BLaER1 treated with 17β-estradiol and CSF1 and Interleukin-3, amounts not matched to agents 10 nM and 100 nM (cell line): ENCODE results near the gene PARD3.
A peak's percentile ranks its signal among the peaks of the same experiment; 100 is the strongest.

Experiments
- H3K27ac ChIP-seq, 11 experiments: shearing (Covaris generic); formaldehyde crosslinking; 2 replicates each; pipeline ENCODE4 v1.8.1; 2022
- H3K27me3 ChIP-seq, 11 experiments: shearing (Covaris generic); formaldehyde crosslinking; 2 replicates each; pipeline ENCODE4 v1.8.1; 2022
- H3K36me3 ChIP-seq, 11 experiments: shearing (Covaris generic); formaldehyde crosslinking; 2 replicates each; pipeline ENCODE4 v1.8.1; 2022
- H3K4me1 ChIP-seq, 10 experiments: shearing (Covaris generic); formaldehyde crosslinking; 2 replicates each; pipeline ENCODE4 v1.8.1; 2022
- H3K4me2 ChIP-seq, 11 experiments: shearing (Covaris generic); formaldehyde crosslinking; 2 replicates each; pipeline ENCODE4 v1.8.1; 2022
- H3K4me3 ChIP-seq, 10 experiments: shearing (Covaris generic); formaldehyde crosslinking; 2 replicates each; pipeline ENCODE4 v1.8.1; 2022
- H3K9ac ChIP-seq, 11 experiments: shearing (Covaris generic); formaldehyde crosslinking; 2 replicates each; pipeline ENCODE4 v1.8.1; 2022
- H3K9me3 ChIP-seq, 11 experiments: shearing (Covaris generic); formaldehyde crosslinking; replicated peaks in 1 of 11; 2 replicates each; pipeline ENCODE4 v1.8.1; 2022
- H4K20me1 ChIP-seq, 11 experiments: shearing (Covaris generic); formaldehyde crosslinking; 2 replicates each; pipeline ENCODE4 v1.8.1; 2022
- Cebpa-rat ChIP-seq, 11 experiments: shearing (Covaris generic); IDR thresholded peaks; 2 replicates each; pipeline ENCODE4 v1.8.1; 2022

PARD3 gene

GRCh38 chr10:34816085-34816496 is 995 bp upstream of the PARD3 start:
- Histone ChIP-seq H3K4me3 (peak overlapping the region; percentile 86 to 99 (median 90)), H3K36me3 (no peaks in the 10 kb centered on the region), H3K9me3 (no peaks in the 10 kb centered on the region), H3K4me1 (peaks cover 6 to 43% (median 42%) of the 10 kb centered on the region in 10 experiments; a peak in 19 of 20 replicates), H3K27me3 (peaks cover 18 to 66% (median 23%) of the 10 kb centered on the region in 11 experiments), H3K27ac (no peak overlapping the region; a peak in 1 of 22 replicates), H4K20me1 (peaks cover 0 to 40% (median 33%) of the 10 kb centered on the region in 11 experiments; a peak in 20 of 22 replicates), H3K4me2 (peak overlapping the region; percentile 86 to 98 (median 93)), H3K9ac (peak overlapping the region in 9 of 11 experiments; percentile 29 to 74 (median 56); a peak in 15 of 22 replicates)
- no peak for TF ChIP-seq Cebpa-rat (IDR thresholded peaks at IDR 0.05)

- peak overlapping the region; percentile 48 to 91 (median 86); a peak in 21 of 22 replicates for H3K27ac ChIP-seq
- H3K4me1 ChIP-seq = peaks cover 6 to 55% (median 48%) of the 10 kb centered on the region in 10 experiments; a peak in 19 of 20 replicates
- peak overlapping the region; percentile 81 to 97 (median 89) for H3K9ac ChIP-seq
- peaks cover 18 to 74% (median 23%) of the 10 kb centered on the region in 11 experiments for H3K27me3 ChIP-seq
- peak overlapping the region; percentile 86 to 99 (median 90) for H3K4me3 ChIP-seq
- no peak for TF ChIP-seq Cebpa-rat (IDR thresholded peaks at IDR 0.05)
- peak overlapping the region; percentile 61 to 100 (median 95); a peak in 20 of 22 replicates for H3K4me2 ChIP-seq
- no peaks in the 10 kb centered on the region for H3K9me3 ChIP-seq
- no peaks in the 10 kb centered on the region for H3K36me3 ChIP-seq
- peaks cover 0 to 52% (median 45%) of the 10 kb centered on the region in 11 experiments; a peak in 20 of 22 replicates for H4K20me1 ChIP-seq
Measured at GRCh38 chr10:34814913-34815184, 247 bp downstream of the PARD3 start.

GRCh38 chr10:34814223-34814912 is 728 bp downstream of the PARD3 start:
- Histone ChIP-seq H3K4me2 (peak overlapping the region; percentile 89 to 100 (median 97)), H3K36me3 (no peaks in the 10 kb centered on the region), H3K4me1 (peaks cover 11 to 60% (median 53%) of the 10 kb centered on the region in 10 experiments), H3K9ac (peak overlapping the region; percentile 81 to 97 (median 89)), H4K20me1 (peaks cover 0 to 56% (median 50%) of the 10 kb centered on the region in 11 experiments; a peak in 20 of 22 replicates), H3K27ac (peak overlapping the region; percentile 29 to 91 (median 86); a peak in 21 of 22 replicates), H3K9me3 (no peaks in the 10 kb centered on the region), H3K27me3 (peaks cover 18 to 76% (median 23%) of the 10 kb centered on the region in 11 experiments), H3K4me3 (peak overlapping the region; percentile 86 to 99 (median 90))
- no peak for TF ChIP-seq Cebpa-rat (IDR thresholded peaks at IDR 0.05)

- Histone ChIP-seq H3K4me3 (peak overlapping the region; percentile 86 to 99 (median 90)), H3K9me3 (no peaks in the 10 kb centered on the region), H3K27me3 (peaks cover 18 to 83% (median 23%) of the 10 kb centered on the region in 11 experiments), H3K27ac (peak overlapping the region; percentile 29 to 91 (median 86); a peak in 17 of 22 replicates), H3K9ac (peak overlapping the region; percentile 81 to 97 (median 89)), H3K4me1 (peaks cover 17 to 67% (median 60%) of the 10 kb centered on the region in 10 experiments), H3K4me2 (peak overlapping the region; percentile 89 to 100 (median 97)), H4K20me1 (peaks cover 0 to 62% (median 56%) of the 10 kb centered on the region in 11 experiments; a peak in 20 of 22 replicates), H3K36me3 (no peaks in the 10 kb centered on the region)
- TF ChIP-seq Cebpa-rat (IDR thresholded peaks at IDR 0.05) = no peak
Measured at GRCh38 chr10:34813626-34814222, 1.4 kb downstream of the PARD3 start.

GRCh38 chr10:34812771-34813170 is 2.3 kb downstream of the PARD3 start:
- Histone ChIP-seq H3K9ac (no peak overlapping the region), H3K27ac (no peak overlapping the region), H3K36me3 (no peaks in the 10 kb centered on the region), H3K4me3 (no peak overlapping the region), H3K4me1 (peaks cover 19 to 76% (median 69%) of the 10 kb centered on the region in 10 experiments), H3K9me3 (no peaks in the 10 kb centered on the region), H3K4me2 (peak overlapping the region in 9 of 11 experiments; percentile 39 to 100 (median 95); a peak in 17 of 22 replicates), H3K27me3 (peaks cover 18 to 85% (median 22%) of the 10 kb centered on the region in 11 experiments), H4K20me1 (peaks cover 0 to 70% (median 62%) of the 10 kb centered on the region in 11 experiments; a peak in 20 of 22 replicates)
- TF ChIP-seq Cebpa-rat (IDR thresholded peaks at IDR 0.05) = no peak

- Histone ChIP-seq H3K36me3 (no peaks in the 10 kb centered on the region), H3K4me2 (peak overlapping the region in 9 of 11 experiments; percentile 22 to 100 (median 95); a peak in 16 of 22 replicates), H3K4me1 (peaks cover 19 to 79% (median 69%) of the 10 kb centered on the region in 10 experiments), H3K9me3 (no peaks in the 10 kb centered on the region), H4K20me1 (peaks cover 0 to 74% (median 62%) of the 10 kb centered on the region in 11 experiments; a peak in 20 of 22 replicates), H3K9ac (no peak overlapping the region), H3K27me3 (peaks cover 15 to 79% (median 16%) of the 10 kb centered on the region in 11 experiments), H3K27ac (no peak overlapping the region), H3K4me3 (no peak overlapping the region)
- no peak for TF ChIP-seq Cebpa-rat (IDR thresholded peaks at IDR 0.05)
Measured at GRCh38 chr10:34811968-34812514, 3.1 kb downstream of the PARD3 start.

GRCh38 chr10:34811126-34811967 is 3.7 kb downstream of the PARD3 start:
- H3K27ac ChIP-seq = no peak overlapping the region
- H4K20me1 ChIP-seq = peaks cover 0 to 81% (median 64%) of the 10 kb centered on the region in 11 experiments; a peak in 20 of 22 replicates
- H3K4me1 ChIP-seq = peaks cover 19 to 81% (median 72%) of the 10 kb centered on the region in 10 experiments
- H3K4me2 ChIP-seq = peak overlapping the region in 9 of 11 experiments; percentile 22 to 100 (median 95); a peak in 16 of 22 replicates
- no peaks in the 10 kb centered on the region for H3K36me3 ChIP-seq
- H3K4me3 ChIP-seq = no peak overlapping the region
- H3K9ac ChIP-seq = no peak overlapping the region
- H3K27me3 ChIP-seq = peaks cover 8 to 75% (median 9%) of the 10 kb centered on the region in 11 experiments
- no peaks in the 10 kb centered on the region for H3K9me3 ChIP-seq
- TF ChIP-seq Cebpa-rat (IDR thresholded peaks at IDR 0.05) = no peak

- Histone ChIP-seq H3K36me3 (no peaks in the 10 kb centered on the region), H3K9ac (peak overlapping the region in 6 of 11 experiments; percentile 36 to 66 (median 58); a peak in 8 of 22 replicates), H3K4me1 (peaks cover 19 to 79% (median 70%) of the 10 kb centered on the region in 10 experiments), H3K27me3 (peaks cover 0 to 64% (median 0%) of the 10 kb centered on the region in 11 experiments; a peak in 6 of 22 replicates), H3K27ac (peak overlapping the region in 1 of 11 experiments; percentile 36; a peak in 1 of 22 replicates), H4K20me1 (peaks cover 0 to 89% (median 64%) of the 10 kb centered on the region in 11 experiments; a peak in 20 of 22 replicates), H3K9me3 (no peaks in the 10 kb centered on the region), H3K4me2 (peak overlapping the region; percentile 59 to 97 (median 89); a peak in 21 of 22 replicates), H3K4me3 (peak overlapping the region in 8 of 10 experiments; percentile 31 to 60 (median 48); a peak in 10 of 20 replicates)
- no peak for TF ChIP-seq Cebpa-rat (IDR thresholded peaks at IDR 0.05)
Measured at GRCh38 chr10:34809796-34810195, 5.3 kb downstream of the PARD3 start.
